Stomach (tissue), 9 donors: ENCODE data around the gene TMEM43. TPM values are rescaled to one million over a fixed set of nuclear protein-coding genes. Genes with fewer than 3 reads are reported as not detected.

Experiments
- DNase-seq, 2 donors: peaks; one replicate each; pipeline versions ENCODE4 v3.0.0 to v3.0.0-alpha.2; 2013 to 2019
- H3K27ac ChIP-seq, 5 donors: fragments of 200-600 bp in 4 of 5; sonication (generic) in 4 of 5; one replicate each; pipeline ENCODE4 v1.5.1; 2013 to 2019; ENCODE audit warnings: mild to moderate bottlenecking in 1 of 5, moderate library complexity in 1 of 5
- H3K27me3 ChIP-seq, 3 donors: fragments of 200-600 bp; sonication (generic); one replicate each; pipeline ENCODE4 v1.5.1; 2017 to 2019; ENCODE audit warnings: mixed run types in 1 of 3
- H3K36me3 ChIP-seq, 4 donors: fragments of 200-600 bp; sonication (generic); 1 replicate in 3 of 4; 2 replicates in 1 of 4; pipeline ENCODE4 v1.5.1; 2016 to 2019
- H3K4me1 ChIP-seq, 4 donors: fragments of 200-600 bp; sonication (generic); one replicate each; pipeline ENCODE4 v1.5.1; 2016 to 2019
- H3K4me3 ChIP-seq, 4 donors: fragments of 200-600 bp; sonication (generic) in 3 of 4; one replicate each; pipeline ENCODE4 v1.5.1; 2016 to 2019; ENCODE audit warnings: mild to moderate bottlenecking in 1 of 4
- H3K9me3 ChIP-seq, 4 donors: fragments of 200-600 bp; sonication (generic); one replicate each; pipeline ENCODE4 v1.5.1; 2016 to 2019
- CTCF ChIP-seq, 7 experiments: fragments of 450-650 bp in 4 of 7; fragments of 200-600 bp in 3 of 7; sonication (generic) in 3 of 7; IDR thresholded peaks; one replicate each; pipeline ENCODE4 v1.5.1; 2016 to 2019; ENCODE audit warnings: antibody characterized with exemption in 7 of 7, control low read depth in 2 of 7, mild to moderate bottlenecking in 1 of 7
- EP300 ChIP-seq: sonication (generic); formaldehyde crosslinking; IDR thresholded peaks from one replicate; pipeline ENCODE4 v1.6.1; 2017; ENCODE audit warnings: antibody characterized with exemption
- POLR2A ChIP-seq, 4 donors: fragments of 450-650 bp; IDR thresholded peaks; one replicate each; pipeline ENCODE4 v1.6.1; 2016; ENCODE audit warnings: antibody characterized with exemption in 4 of 4, control low read depth in 2 of 4, mild to moderate bottlenecking in 1 of 4, moderate library complexity in 1 of 4
- POLR2AphosphoS5 ChIP-seq, 3 donors: sonication (generic); formaldehyde crosslinking; IDR thresholded peaks; one replicate each; pipeline ENCODE4 v1.6.1; 2016; ENCODE audit warnings: antibody characterized with exemption in 3 of 3
- WGBS, 5 donors: extraction: QIAGEN DNeasy Blood & Tissue Kit in 3 of 5; methylation state at CpG; one replicate each; pipeline versions ENCODE4 v1.1.5 to v1.1.7; 2013 to 2018; 5-methylcytosine and 5-hydroxymethylcytosine counted together
- intact Hi-C: fragments of 100-400 bp; cut with DNase I; formaldehyde crosslinking; loops from one replicate; pipeline ENCODE4 v1.15.1; 2023; ENCODE audit warnings: low total_unique reads
- polyA plus RNA-seq, 3 donors: library from polyadenylated mRNA; stranded (reverse); fragments of 200-250 nt; gene quantifications; one replicate each; pipeline ENCODE4 v1.2.3, GENCODE V29; 2013
- total RNA-seq, 5 donors: library from RNA; depleted of rRNA; stranded (reverse); fragments of >200 nt; gene quantifications; one replicate each; pipeline versions ENCODE4 v1.1.0 to v1.2.3, GENCODE V29; 2014 to 2016
- donor health status: healthy with polysubstance abuse.
- donor health status: Bipolar disorder and iron deficiency.
- donor health status: healthy.

Gene TMEM43
- total and polyA plus RNA-seq, 8 donors, result 12.6 to 67.4 (median 37.3) TPM

GRCh38 chr3:14183015-14183577, 58.2 kb downstream of the TMEM43 start:
- intact Hi-C loops, result no loop called here
- no peaks in the 10 kb centered on the region for H3K27me3 ChIP-seq
- no peaks in the 10 kb centered on the region for H3K9me3 ChIP-seq
- H3K36me3 ChIP-seq, result peaks cover 10 to 68% (median 66%) of the 10 kb centered on the region in 4 donors
- H3K27ac ChIP-seq, result no peak overlapping the region
- no peak for DNase-seq
- H3K4me1 ChIP-seq, result peaks cover 7 to 34% (median 17%) of the 10 kb centered on the region in 4 donors
- TF ChIP-seq POLR2A (IDR thresholded peaks at IDR 0.05), result no peak
- no peak overlapping the region for H3K4me3 ChIP-seq
- WGBS, 5 donors, result 52 to 60% (median 52%) methylated on average over 2 of the region's 2 CpGs

GRCh38 chr3:14186854-14187458, 62.1 kb downstream of the TMEM43 start:
- H3K36me3 ChIP-seq, result peaks cover 10 to 79% (median 72%) of the 10 kb centered on the region in 4 donors
- DNase-seq, result no peak
- whole genome bisulfite sequencing, 5 donors, result 91 to 97% (median 93%) methylated on average over 5 of the region's 5 CpGs
- H3K4me1 ChIP-seq, result peaks cover 0 to 9% (median 4%) of the 10 kb centered on the region in 4 donors
- H3K4me3 ChIP-seq, result no peak overlapping the region
- intact Hi-C loops, result no loop called here
- no peaks in the 10 kb centered on the region for H3K9me3 ChIP-seq
- no peak overlapping the region for H3K27ac ChIP-seq
- no peak for TF ChIP-seq EP300
- TF ChIP-seq POLR2AphosphoS5 (IDR thresholded peaks at IDR 0.05), result no peak
- TF ChIP-seq CTCF (IDR thresholded peaks at IDR 0.05), result no peak
- no peak for TF ChIP-seq POLR2A (IDR thresholded peaks at IDR 0.05)
- H3K27me3 ChIP-seq, result no peaks in the 10 kb centered on the region

GRCh38 chr3:14188041-14188754, 63.3 kb downstream of the TMEM43 start:
- no peak for DNase-seq
- Histone ChIP-seq H3K9me3 (no peaks in the 10 kb centered on the region), H3K36me3 (peaks cover 10 to 67% (median 59%) of the 10 kb centered on the region in 4 donors), H3K4me3 (no peak overlapping the region), H3K27ac (no peak overlapping the region), H3K4me1 (peaks cover 0 to 2% (median 0%) of the 10 kb centered on the region in 4 donors), H3K27me3 (no peaks in the 10 kb centered on the region)
- TF ChIP-seq POLR2AphosphoS5 (IDR thresholded peaks at IDR 0.05) (no peak), POLR2A (IDR thresholded peaks at IDR 0.05) (no peak), EP300 (no peak), CTCF (IDR thresholded peaks at IDR 0.05) (no peak)
- intact Hi-C loops, result no loop called here
- 73 to 90% (median 76%) methylated on average over 4 of the region's 4 CpGs for WGBS, 5 donors

Other genes starting within 250 kb of the TMEM43 start
- gene WNT7A, start 245.0 kb upstream of the TMEM43 start, total RNA-seq, result not detected
- gene WNT7A, start 245.0 kb upstream of the TMEM43 start, polyA plus RNA-seq, result under 1 TPM in 1 of 3 donors, not detected in 2; 0.35 TPM
- gene CHCHD4, start 182 bp upstream of the TMEM43 start, total RNA-seq, result 10 to 100 TPM in 2 of 5 donors, 1 to 10 TPM in 3; 1.7 to 11.7 (median 9.0) TPM
- 10 to 100 TPM; 13.9 to 16.1 (median 14.8) TPM for gene CHCHD4, start 182 bp upstream of the TMEM43 start, polyA plus RNA-seq
- 10 to 100 TPM; 34.0 to 51.0 (median 41.4) TPM for gene XPC, start 53.5 kb downstream of the TMEM43 start, total RNA-seq
- 10 to 100 TPM in 2 of 3 donors, 1 to 10 TPM in 1; 8.8 to 15.3 (median 13.7) TPM for gene XPC, start 53.5 kb downstream of the TMEM43 start, polyA plus RNA-seq
- gene LSM3, start 53.8 kb downstream of the TMEM43 start, total RNA-seq, result 10 to 100 TPM in 1 of 5 donors, 1 to 10 TPM in 4; 2.2 to 14.1 (median 6.1) TPM
- gene LSM3, start 53.8 kb downstream of the TMEM43 start, polyA plus RNA-seq, result 10 to 100 TPM; 13.8 to 15.0 (median 14.2) TPM